IMR-90 (cell line): ENCODE results near the gene GNAI1. TPM values are rescaled to one million over a fixed set of nuclear protein-coding genes. Genes with fewer than 3 reads are reported as not detected.

ENCODE experiments used
- ATAC-seq: fragments of 200-7000 bp; cut with Tn5 transposase; 2 replicates; pipeline ENCODE4 v1.9.1; 2020; ENCODE audit warnings: low read depth, mild to moderate bottlenecking, moderate library complexity
- BruUV-seq: library from RNA; stranded (reverse); fragments of 400-500 nt; replicated peaks from 2 replicates; lab custom pipeline; 2021; lab: Mats Ljungman, UMichigan
- CTCF ChIA-PET: fragments of 300-600 bp; formaldehyde crosslinking; extraction: SDS; loops from one replicate; lab custom pipeline; 2021; ENCODE audit warnings: antibody characterized with exemption; lab: Yijun Ruan, JAX
- POLR2A ChIA-PET: fragments of 300-600 bp; sonication (Branson Sonifier 250); formaldehyde crosslinking; loops from one replicate; lab custom pipeline; 2022; ENCODE audit warnings: antibody characterized with exemption; ENCODE audit not compliant: unreplicated experiment; lab: Charles Lee
- DNase-seq: peaks from one replicate; pipeline ENCODE4 v3.0.0; 2013
- H2AFZ ChIP-seq: replicated peaks from 2 replicates; pipeline ENCODE3; 2013; ENCODE audit warnings: low read length, mild to moderate bottlenecking; ENCODE audit not compliant: poor library complexity
- H2AK5ac ChIP-seq: 2 replicates; pipeline ENCODE4 v1.6.1; 2013; ENCODE audit warnings: low read depth, low read length, inconsistent platforms
- H2AK9ac ChIP-seq: replicated peaks from 2 replicates; pipeline ENCODE3; 2013; ENCODE audit warnings: mild to moderate bottlenecking, low read depth, low read length, moderate library complexity; ENCODE audit not compliant: poor library complexity
- H2BK120ac ChIP-seq: 2 replicates; pipeline ENCODE4 v1.6.1; 2013; ENCODE audit warnings: low read depth, low read length, inconsistent platforms
- H2BK15ac ChIP-seq: 3 replicates; pipeline ENCODE4 v1.6.1; 2013; ENCODE audit warnings: low read depth, low read length, inconsistent platforms
- H2BK20ac ChIP-seq: 2 replicates; pipeline ENCODE4 v1.6.1; 2013; ENCODE audit warnings: low read depth, mild to moderate bottlenecking, inconsistent platforms, low read length, moderate library complexity
- H2BK5ac ChIP-seq: 2 replicates; pipeline ENCODE4 v1.6.1; 2013; ENCODE audit warnings: mild to moderate bottlenecking, low read depth, low read length, inconsistent platforms; ENCODE audit not compliant: poor library complexity, severe bottlenecking
- H3K14ac ChIP-seq: replicated peaks from 2 replicates; pipeline ENCODE4 v1.6.1; 2013; ENCODE audit warnings: low read depth, low read length, inconsistent platforms
- H3K18ac ChIP-seq: 2 replicates; pipeline ENCODE4 v1.6.1; 2013; ENCODE audit warnings: low read depth, low read length, control low read depth
- H3K23ac ChIP-seq: 2 replicates; pipeline ENCODE4 v1.6.1; 2013; ENCODE audit warnings: low read depth, low read length, inconsistent platforms
- H3K27ac ChIP-seq: 2 replicates; pipeline ENCODE4 v1.5.1; 2013; ENCODE audit warnings: mild to moderate bottlenecking, control low read depth, low read length; ENCODE audit not compliant: insufficient read depth
- H3K27me3 ChIP-seq: 2 replicates; pipeline ENCODE4 v1.6.1; 2013; ENCODE audit warnings: low read length; ENCODE audit not compliant: control insufficient read depth, insufficient read depth
- H3K36me3 ChIP-seq: 2 replicates; pipeline ENCODE4 v1.6.1; 2013; ENCODE audit warnings: low read length, mixed read lengths; ENCODE audit not compliant: control insufficient read depth, insufficient read depth
- H3K4ac ChIP-seq: 2 replicates; pipeline ENCODE4 v1.6.1; 2013; ENCODE audit warnings: low read depth, low read length, inconsistent platforms
- H3K4me1 ChIP-seq: 2 replicates; pipeline ENCODE4 v1.6.1; 2013; ENCODE audit warnings: low read length, mixed read lengths; ENCODE audit not compliant: control insufficient read depth, insufficient read depth
- H3K4me2 ChIP-seq: 2 replicates; pipeline ENCODE4 v1.6.1; 2013; ENCODE audit warnings: low read depth, mild to moderate bottlenecking, control low read depth, low read length, moderate library complexity
- H3K4me3 ChIP-seq: 2 replicates; pipeline ENCODE4 v1.5.1; 2013; ENCODE audit warnings: low read depth, mild to moderate bottlenecking, control low read depth, low read length, moderate library complexity; ENCODE audit not compliant: insufficient read depth
- H3K56ac ChIP-seq: 2 replicates; pipeline ENCODE4 v1.6.1; 2013; ENCODE audit warnings: low read length, inconsistent platforms; ENCODE audit not compliant: insufficient read depth; ENCODE audit errors: extremely low read depth
- H3K79me1 ChIP-seq, 2 experiments: 2 replicates each; pipeline ENCODE4 v1.6.1; 2013; ENCODE audit warnings: low read length in 2 of 2, inconsistent platforms in 1 of 2, low read depth in 1 of 2
- H3K9ac ChIP-seq: 2 replicates; pipeline ENCODE4 v1.6.1; 2013; ENCODE audit warnings: low read depth, low read length, control low read depth
- H3K9me1 ChIP-seq: 2 replicates; pipeline ENCODE4 v1.6.1; 2013; ENCODE audit warnings: low read length, inconsistent platforms; ENCODE audit not compliant: insufficient read depth
- H3K9me3 ChIP-seq: 2 replicates; pipeline ENCODE4 v1.6.1; 2013; ENCODE audit warnings: low read length; ENCODE audit not compliant: control insufficient read depth, insufficient read depth
- H4K20me1 ChIP-seq: 2 replicates; pipeline ENCODE4 v1.6.1; 2013; ENCODE audit warnings: low read length, inconsistent platforms; ENCODE audit not compliant: insufficient read depth
- H4K5ac ChIP-seq: 2 replicates; pipeline ENCODE4 v1.6.1; 2013; ENCODE audit warnings: mild to moderate bottlenecking, low read depth, low read length, control low read depth
- H4K8ac ChIP-seq, 2 experiments: 2 replicates each; pipeline ENCODE4 v1.6.1; 2013; ENCODE audit warnings: low read depth in 2 of 2, low read length in 2 of 2, control low read depth in 1 of 2, inconsistent platforms in 1 of 2
- H4K91ac ChIP-seq: 2 replicates; pipeline ENCODE4 v1.6.1; 2013; ENCODE audit warnings: low read depth, low read length, inconsistent platforms; ENCODE audit not compliant: insufficient read depth
- CTCF ChIP-seq: conservative IDR thresholded peaks from 2 replicates; pipeline ENCODE4 v1.5.1; 2012; ENCODE audit warnings: mild to moderate bottlenecking, low read depth, low read length, improper control_type of control experiment
- MAZ ChIP-seq: IDR thresholded peaks from 2 replicates; pipeline ENCODE4 v1.6.1; 2012; ENCODE audit warnings: low read depth, mild to moderate bottlenecking, low read length, improper control_type of control experiment, moderate library complexity, borderline replicate concordance
- NFE2L2 ChIP-seq: fragments of 150-350 bp; IDR thresholded peaks from 2 replicates; pipeline ENCODE4 v1.6.1; 2016; ENCODE audit warnings: low read depth, mild to moderate bottlenecking, low read length
- POLR2A ChIP-seq: IDR thresholded peaks from 2 replicates; pipeline ENCODE4 v1.6.1; 2012; ENCODE audit warnings: mild to moderate bottlenecking, low read depth, low read length
- RAD21 ChIP-seq: IDR thresholded peaks from 2 replicates; pipeline ENCODE4 v1.6.1; 2012; ENCODE audit warnings: low read length, improper control_type of control experiment
- RFX5 ChIP-seq: IDR thresholded peaks from 2 replicates; pipeline ENCODE4 v1.8.0; 2012; ENCODE audit warnings: low read depth, mild to moderate bottlenecking, low read length, moderate library complexity
- WGBS, 2 experiments: methylation state at CpG; one replicate each; pipeline versions ENCODE4 v1.1.5 to v1.1.7; 2013; ENCODE audit warnings: missing lambda C conversion rate in 2 of 2; ENCODE audit not compliant: insufficient read length in 1 of 2; ENCODE audit errors: extremely low coverage in 2 of 2; 5-methylcytosine and 5-hydroxymethylcytosine counted together
- dilution Hi-C: fragments of 300-500 bp; cut with HindIII; formaldehyde crosslinking; loops from one replicate; pipeline ENCODE4 v1.14.3; 2018; ENCODE audit warnings: low sequenced_read_pairs; ENCODE audit not compliant: unreplicated experiment
- in situ Hi-C: fragments of 300-500 bp; cut with MboI; formaldehyde crosslinking; loops from 3 replicates; pipeline ENCODE4 v1.14.3; 2019; ENCODE audit warnings: low sequenced_read_pairs, inconsistent platforms, mixed read lengths
- intact Hi-C: fragments of 100-400 bp; cut with micrococcal nuclease; formaldehyde crosslinking; loops from 2 replicates; pipeline ENCODE4 v1.10.0; 2022
- polyA plus RNA-seq, 3 experiments: library from polyadenylated mRNA; depleted of rRNA; stranded (reverse); fragments of >200 nt; gene quantifications; 2 replicates each; pipeline ENCODE4 v1.2.3, GENCODE V29; 2012; ENCODE audit warnings: low replicate concordance in 1 of 3
- total RNA-seq: library from RNA; depleted of rRNA; stranded (reverse); fragments of >200 nt; gene quantifications from 2 replicates; pipeline ENCODE4 v1.2.3, GENCODE V29; 2012
- TF ChIP-seq, protein P1 (sequence below): fragments of 150-350 bp; IDR thresholded peaks from 2 replicates; pipeline ENCODE4 v1.6.1; 2016; ENCODE audit warnings: low read depth, mild to moderate bottlenecking, low read length, moderate library complexity, borderline replicate concordance

The GNAI1 gene
- total and polyA plus RNA-seq, 2 of the 4 experiments (the other 2 are of a cell fraction) = 21.1 to 26.5 TPM

DNA sequence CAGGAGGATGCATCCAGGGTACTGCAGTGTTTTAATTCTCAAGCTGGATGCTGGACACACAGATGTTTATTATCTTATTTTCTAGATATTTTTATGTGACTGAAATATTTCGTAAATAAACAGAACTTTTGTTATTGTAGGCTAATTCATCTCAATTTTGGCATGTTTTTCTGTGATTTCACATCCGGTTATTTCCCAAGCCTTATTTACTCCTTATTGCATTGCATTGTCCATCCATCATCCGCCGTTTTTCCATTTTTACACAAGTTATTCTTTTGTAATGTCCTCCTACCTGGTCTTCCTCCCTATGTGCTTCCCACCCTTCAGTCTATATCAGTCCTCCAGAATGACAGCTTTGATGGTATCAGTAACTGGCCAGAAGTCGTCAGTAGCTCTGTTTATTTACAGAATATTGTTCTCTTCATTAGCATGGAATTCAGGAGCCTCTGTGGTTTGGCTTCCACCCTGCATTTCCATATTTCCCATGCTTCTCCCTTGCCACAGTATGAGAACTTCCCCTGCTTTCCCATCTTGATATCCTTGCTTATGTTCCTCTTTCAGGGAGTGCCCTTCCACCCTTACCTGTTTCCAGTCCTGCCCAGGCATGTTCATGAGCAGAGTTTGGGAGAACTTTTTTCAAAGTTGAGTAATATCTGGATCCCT lies 16.1 kb downstream of the GNAI1 start:
- Histone ChIP-seq H2AK5ac (peak overlapping the region; percentile 61; the same call in 1 of the 2 replicates), H3K4me3 (no peak overlapping the region), H4K8ac (peak overlapping the region in 1 of 2 experiments; percentile 68; a peak in 1 of 4 replicates), H3K4ac (peak overlapping the region; percentile 42; the same call in 1 of the 2 replicates), H3K79me1 (peaks cover 23 to 65% of the 10 kb centered on the region in 2 experiments), H4K20me1 (peaks cover 44% of the 10 kb centered on the region), H2BK20ac (peak overlapping the region; percentile 16; the same call in 1 of the 2 replicates), H3K27ac (peak overlapping the region; percentile 54; the same call in 1 of the 2 replicates), H4K5ac (peak overlapping the region; percentile 45; the same call in 1 of the 2 replicates), H3K9ac (no peak overlapping the region), H4K91ac (no peak overlapping the region), H3K9me3 (no peaks in the 10 kb centered on the region), H3K56ac (no peak overlapping the region), H2AK9ac (no peak overlapping the region), H2BK5ac (peak overlapping the region; percentile 52), H2BK15ac (peak overlapping the region; percentile 63; the same call in 1 of the 3 replicates), H3K9me1 (peaks cover 13% of the 10 kb centered on the region), H3K14ac (peak overlapping the region; percentile 77), H3K36me3 (no peaks in the 10 kb centered on the region), H3K23ac (peak overlapping the region; percentile 28; the same call in 1 of the 2 replicates), H2BK120ac (no peak overlapping the region), H3K27me3 (no peaks in the 10 kb centered on the region), H3K4me2 (peak overlapping the region; percentile 50; the same call in 1 of the 2 replicates), H2AFZ (no peak overlapping the region), H3K18ac (peak overlapping the region; percentile 73), H3K4me1 (peaks cover 22% of the 10 kb centered on the region)
- dilution Hi-C loops (no loop called here), intact Hi-C loops (loop anchor here (5.0 kb wide), 1 partner anchor 47 kb away; no protein-coding TSS in a partner anchor), in situ Hi-C loops (no loop called here)
- 29% methylated on average over 1 of the region's 5 CpGs; no CpG with 5 or more reads in 1 of the 2 experiments for WGBS, 2 experiments
- no peak for TF ChIP-seq POLR2A
- TF ChIP-seq, protein P1, sequence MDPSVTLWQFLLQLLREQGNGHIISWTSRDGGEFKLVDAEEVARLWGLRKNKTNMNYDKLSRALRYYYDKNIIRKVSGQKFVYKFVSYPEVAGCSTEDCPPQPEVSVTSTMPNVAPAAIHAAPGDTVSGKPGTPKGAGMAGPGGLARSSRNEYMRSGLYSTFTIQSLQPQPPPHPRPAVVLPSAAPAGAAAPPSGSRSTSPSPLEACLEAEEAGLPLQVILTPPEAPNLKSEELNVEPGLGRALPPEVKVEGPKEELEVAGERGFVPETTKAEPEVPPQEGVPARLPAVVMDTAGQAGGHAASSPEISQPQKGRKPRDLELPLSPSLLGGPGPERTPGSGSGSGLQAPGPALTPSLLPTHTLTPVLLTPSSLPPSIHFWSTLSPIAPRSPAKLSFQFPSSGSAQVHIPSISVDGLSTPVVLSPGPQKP = no peak
- no peak for TF ChIP-seq RFX5
- no peak for TF ChIP-seq CTCF
- TF ChIP-seq MAZ = no peak
- TF ChIP-seq RAD21 = no peak
- TF ChIP-seq NFE2L2 = no peak
- peak; percentile 54 for DNase-seq
- CTCF ChIA-PET = no interaction called here
- ATAC-seq = no peak
- BruUV-seq = no TSS peak
- POLR2A ChIA-PET = no interaction called here
